Measurements from ENCODE around the gene MLLT6.

Gene MLLT6

GRCh38 chr17:38746004-38746848, 41.2 kb downstream of the MLLT6 start:
- DNase-seq = no peak

GRCh38 chr17:38746849-38747462, 41.9 kb downstream of the MLLT6 start:
- no peak for DNase-seq

GRCh38 chr17:38747463-38748148, 42.5 kb downstream of the MLLT6 start:
- DNase-seq = no peak

- DNase-seq = peak; percentile 88
These were observed 43.2 kb downstream of the MLLT6 start, which contains the start of gene PCGF2 for GRCh38 chr17:38748149-38748891. Gene PCGF2, minus strand, starts transcription at chr17:38748336. Its CDS starts 7,934 bp downstream, at chr17:38740402.

GRCh38 chr17:38748892-38749222, 43.8 kb downstream of the MLLT6 start:
- DNase-seq = no peak

- DNase-seq = no peak
These were observed 44.4 kb downstream of the MLLT6 start for GRCh38 chr17:38749223-38750043.

- DNase-seq = no peak
These were observed 44.9 kb downstream of the MLLT6 start for GRCh38 chr17:38750044-38750311.

- DNase-seq = no peak
These were observed 45.4 kb downstream of the MLLT6 start for GRCh38 chr17:38750312-38751121.

GRCh38 chr17:38751144-38751807, 46.2 kb downstream of the MLLT6 start:
- DNase-seq = no peak

- peak; percentile 50 for DNase-seq
These were observed 46.8 kb downstream of the MLLT6 start for GRCh38 chr17:38751808-38752307.

GRCh38 chr17:38752308-38753070, 47.4 kb downstream of the MLLT6 start, which contains the start of gene PSMB3:
Gene PSMB3, plus strand, starts transcription at chr17:38752741. Its CDS starts 86 bp downstream, at chr17:38752827.
- DNase-seq = peak; percentile 97

GRCh38 chr17:38753071-38753506, 48.0 kb downstream of the MLLT6 start:
- DNase-seq = no peak

GRCh38 chr17:38761612-38762011, 56.5 kb downstream of the MLLT6 start:
- no peak for DNase-seq

GRCh38 chr17:38762231-38762630, 57.2 kb downstream of the MLLT6 start:
- DNase-seq = no peak

- no peak for DNase-seq
These were observed 61.3 kb downstream of the MLLT6 start for GRCh38 chr17:38766341-38766740.

GRCh38 chr17:38768417-38768816, 63.3 kb downstream of the MLLT6 start:
- no peak for DNase-seq

- DNase-seq = no peak
These were observed 68.2 kb downstream of the MLLT6 start for GRCh38 chr17:38773258-38773657.

- DNase-seq = no peak
These were observed 72.7 kb downstream of the MLLT6 start for GRCh38 chr17:38777641-38778250.
